Measurements from ENCODE around the gene PTK7. TPM values are rescaled to one million over a fixed set of nuclear protein-coding genes. Genes with fewer than 3 reads are reported as not detected.

The PTK7 gene
- total and polyA plus RNA-seq, 2 experiments from 2014 or later = 127 to 162 TPM

- under 1% methylated on average over 68 of the region's 72 CpGs for WGBS (ENCODE audit: low lambda C conversion rate, missing lambda C conversion rate)
- Histone ChIP-seq H3K9me2 (replicated peaks; ENCODE audit: insufficient read depth) (no peaks in the 10 kb centered on the region), H4K20me1 (ENCODE audit: insufficient read depth, poor library complexity, severe bottlenecking) (peaks cover 10% of the 10 kb centered on the region), H3K4me3 (peak overlapping the region; percentile 99), H3K36me3 (replicated peaks; ENCODE audit: insufficient read depth, low read depth) (no peaks in the 10 kb centered on the region), H3K79me2 (peaks cover 54% of the 10 kb centered on the region), H3K9me3 (ENCODE audit: low read depth) (no peaks in the 10 kb centered on the region), H3K4me1 (ENCODE audit: insufficient read depth) (peaks cover 26% of the 10 kb centered on the region), H3K27me3 (no peaks in the 10 kb centered on the region), H3K27ac (peak overlapping the region; percentile 96), H2AFZ (peak overlapping the region; percentile 83), H3K4me2 (peak overlapping the region; percentile 88)
- TF ChIP-seq CTCF (IDR thresholded peaks at IDR 0.05; ENCODE audit: poor library complexity) = no peak
- TF ChIP-seq EZH2 (IDR thresholded peaks at IDR 0.05; ENCODE audit: borderline replicate concordance) = no peak
- no peak for TF ChIP-seq EZH2phosphoT487 (IDR thresholded peaks at IDR 0.05; ENCODE audit: low read depth, severe bottlenecking, unreplicated experiment)
- DNase-seq (ENCODE audit: low spot score) = peak; percentile 62
Measured at GRCh38 chr6:43076464-43077332, 584 bp downstream of the PTK7 start.

GRCh38 chr6:43077333-43077809 lies 1.3 kb downstream of the PTK7 start:
- DNase-seq (ENCODE audit: low spot score) = no peak
- TF ChIP-seq CTCF (IDR thresholded peaks at IDR 0.05; ENCODE audit: poor library complexity) (no peak), EZH2phosphoT487 (IDR thresholded peaks at IDR 0.05; ENCODE audit: low read depth, severe bottlenecking, unreplicated experiment) (no peak), EZH2 (IDR thresholded peaks at IDR 0.05; ENCODE audit: borderline replicate concordance) (no peak)
- Histone ChIP-seq H3K9me2 (replicated peaks; ENCODE audit: insufficient read depth) (no peaks in the 10 kb centered on the region), H4K20me1 (ENCODE audit: insufficient read depth, poor library complexity, severe bottlenecking) (peaks cover 13% of the 10 kb centered on the region), H2AFZ (peak overlapping the region; percentile 83), H3K9me3 (ENCODE audit: low read depth) (no peaks in the 10 kb centered on the region), H3K4me1 (ENCODE audit: insufficient read depth) (peaks cover 26% of the 10 kb centered on the region), H3K27me3 (no peaks in the 10 kb centered on the region), H3K36me3 (replicated peaks; ENCODE audit: insufficient read depth, low read depth) (no peaks in the 10 kb centered on the region), H3K79me2 (peaks cover 61% of the 10 kb centered on the region), H3K4me3 (peak overlapping the region; percentile 99), H3K27ac (peak overlapping the region; percentile 96), H3K4me2 (peak overlapping the region; percentile 88)
- 12% methylated on average over 8 of the region's 8 CpGs for WGBS (ENCODE audit: low lambda C conversion rate, missing lambda C conversion rate)

GRCh38 chr6:43077981-43078511 lies 1.9 kb downstream of the PTK7 start:
- Histone ChIP-seq H3K4me1 (ENCODE audit: insufficient read depth) (peaks cover 26% of the 10 kb centered on the region), H3K36me3 (replicated peaks; ENCODE audit: insufficient read depth, low read depth) (no peaks in the 10 kb centered on the region), H3K27ac (peak overlapping the region; percentile 96), H3K9me2 (replicated peaks; ENCODE audit: insufficient read depth) (no peaks in the 10 kb centered on the region), H3K27me3 (no peaks in the 10 kb centered on the region), H2AFZ (no peak overlapping the region), H3K9me3 (ENCODE audit: low read depth) (no peaks in the 10 kb centered on the region), H3K79me2 (peaks cover 68% of the 10 kb centered on the region), H3K4me3 (peak overlapping the region; percentile 99), H3K4me2 (peak overlapping the region; percentile 88), H4K20me1 (ENCODE audit: insufficient read depth, poor library complexity, severe bottlenecking) (peaks cover 13% of the 10 kb centered on the region)
- TF ChIP-seq EZH2 (IDR thresholded peaks at IDR 0.05; ENCODE audit: borderline replicate concordance) (no peak), EZH2phosphoT487 (IDR thresholded peaks at IDR 0.05; ENCODE audit: low read depth, severe bottlenecking, unreplicated experiment) (no peak), CTCF (IDR thresholded peaks at IDR 0.05; ENCODE audit: poor library complexity) (no peak)
- 51% methylated on average over 6 of the region's 6 CpGs for WGBS (ENCODE audit: low lambda C conversion rate, missing lambda C conversion rate)
- DNase-seq (ENCODE audit: low spot score) = no peak

Data from hepatocyte (in vitro differentiated cells).